Measurements from ENCODE around the gene PFDN4. TPM values are rescaled to one million over a fixed set of nuclear protein-coding genes. Genes with fewer than 3 reads are reported as not detected.
"Not testable (repeated sequence)": the region's sequence is repeated elsewhere in the genome, so short reads cannot be mapped to it uniquely, and the experiment has no call there.

PFDN4 gene
- total RNA-seq, 1 donor from 2014 or later: 28.4 TPM

DNA sequence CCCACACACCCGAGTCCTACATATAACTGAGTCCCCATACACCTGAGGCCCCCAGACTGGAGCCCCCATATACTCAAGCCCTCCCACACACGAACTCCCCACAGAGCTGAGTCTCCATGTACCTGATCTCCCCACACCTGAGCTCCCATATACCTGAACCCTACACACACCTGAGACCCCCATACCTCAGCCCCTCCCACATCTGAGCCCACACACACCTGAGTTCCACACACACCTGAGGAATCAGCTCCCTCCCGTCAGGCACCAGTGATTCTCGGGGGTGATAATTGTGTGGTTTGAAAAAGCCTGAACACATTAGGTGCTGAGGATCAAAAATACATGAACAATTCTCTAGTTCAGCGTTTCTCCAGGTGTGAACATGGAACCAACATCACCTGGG lies 15.4 kb downstream of the PFDN4 start:
- no peak overlapping the region for H3K27ac Mint-ChIP-seq
- no peaks in the 10 kb centered on the region for H3K36me3 Mint-ChIP-seq
- H3K4me1 Mint-ChIP-seq (ENCODE audit: unreplicated experiment): peaks cover 11% of the 10 kb centered on the region
- H3K27me3 Mint-ChIP-seq: no peaks in the 10 kb centered on the region
- no peak for TF ChIP-seq CTCF (conservative IDR thresholded peaks at IDR 0.05)
- no peaks in the 10 kb centered on the region for H3K9me3 Mint-ChIP-seq
- no peak for DNase-seq (ENCODE audit: extremely low spot score, unreplicated experiment)
- H3K4me3 Mint-ChIP-seq: no peak overlapping the region

DNA sequence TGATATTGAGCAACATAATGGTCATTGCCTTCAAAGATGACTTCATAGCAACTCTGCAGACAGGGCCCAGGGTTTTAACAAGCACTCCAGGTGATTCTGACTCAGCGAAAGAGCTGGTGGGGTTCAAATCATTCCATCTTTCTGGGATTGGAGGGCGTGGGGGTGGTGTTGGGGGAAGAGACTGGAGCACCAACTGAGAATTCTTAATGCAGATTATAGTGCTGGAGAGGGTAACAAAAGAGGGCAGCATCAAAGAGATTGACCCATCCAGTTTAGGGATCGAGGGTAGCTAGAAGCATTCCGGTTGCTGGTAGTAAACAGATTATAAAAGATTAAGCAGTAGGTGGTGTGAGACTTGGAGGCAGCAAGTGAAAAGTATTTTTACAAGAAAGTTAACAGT lies 15.9 kb downstream of the PFDN4 start:
- Mint-ChIP-seq H3K27me3 (no peaks in the 10 kb centered on the region), H3K27ac (no peak overlapping the region), H3K4me3 (no peak overlapping the region), H3K9me3 (no peaks in the 10 kb centered on the region), H3K36me3 (no peaks in the 10 kb centered on the region), H3K4me1 (ENCODE audit: unreplicated experiment) (peaks cover 11% of the 10 kb centered on the region)
- DNase-seq (ENCODE audit: extremely low spot score, unreplicated experiment): no peak
- no peak for TF ChIP-seq CTCF (conservative IDR thresholded peaks at IDR 0.05)

- H3K4me1 Mint-ChIP-seq (ENCODE audit: unreplicated experiment): peaks cover 11% of the 10 kb centered on the region
- not testable (repeated sequence) for H3K27ac Mint-ChIP-seq; H3K4me3 Mint-ChIP-seq; H3K36me3 Mint-ChIP-seq; DNase-seq (ENCODE audit: extremely low spot score, unreplicated experiment); H3K27me3 Mint-ChIP-seq; H3K9me3 Mint-ChIP-seq
Measured at GRCh38 chr20:54224642-54225041, 16.8 kb downstream of the PFDN4 start.

- Mint-ChIP-seq H3K36me3 (no peaks in the 10 kb centered on the region), H3K4me1 (ENCODE audit: unreplicated experiment) (peaks cover 6% of the 10 kb centered on the region), H3K4me3 (no peak overlapping the region), H3K27ac (no peak overlapping the region), H3K27me3 (no peaks in the 10 kb centered on the region), H3K9me3 (peaks cover 4% of the 10 kb centered on the region)
- DNase-seq (ENCODE audit: extremely low spot score, unreplicated experiment): no peak
- TF ChIP-seq CTCF (conservative IDR thresholded peaks at IDR 0.05): no peak
Measured at GRCh38 chr20:54227241-54227640, 19.4 kb downstream of the PFDN4 start.

- Mint-ChIP-seq H3K4me3 (no peak overlapping the region), H3K27ac (no peak overlapping the region), H3K36me3 (no peaks in the 10 kb centered on the region), H3K27me3 (no peaks in the 10 kb centered on the region), H3K4me1 (ENCODE audit: unreplicated experiment) (peaks cover 4% of the 10 kb centered on the region), H3K9me3 (peaks cover 4% of the 10 kb centered on the region)
- no peak for DNase-seq (ENCODE audit: extremely low spot score, unreplicated experiment)
- no peak for TF ChIP-seq CTCF (conservative IDR thresholded peaks at IDR 0.05)
Measured at GRCh38 chr20:54227751-54228150, 19.9 kb downstream of the PFDN4 start.

DNA sequence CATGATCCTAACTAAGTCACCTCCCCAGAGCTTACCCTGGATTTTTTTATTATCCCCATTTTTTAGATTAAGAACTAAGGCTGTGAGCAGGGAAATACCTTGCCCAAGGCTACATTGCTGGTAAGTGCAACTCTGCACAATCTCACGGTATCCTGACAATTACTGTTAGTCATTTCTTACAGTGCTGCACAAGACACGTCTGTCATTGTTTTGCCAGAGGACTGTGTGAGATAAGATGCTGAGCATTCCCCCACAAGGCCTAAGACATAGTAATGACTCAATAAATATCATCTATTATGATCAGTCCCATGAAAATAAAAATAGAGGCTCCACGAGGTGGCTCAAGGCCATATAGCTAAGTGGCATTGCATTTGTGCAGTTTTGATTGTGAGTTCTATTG lies 21.0 kb downstream of the PFDN4 start:
- DNase-seq (ENCODE audit: extremely low spot score, unreplicated experiment): no peak
- no peak overlapping the region for H3K27ac Mint-ChIP-seq

More for the DNA sequence above, 21.0 kb downstream of the PFDN4 start:
- H3K36me3 Mint-ChIP-seq: no peaks in the 10 kb centered on the region
- H3K4me1 Mint-ChIP-seq (ENCODE audit: unreplicated experiment): peaks cover 4% of the 10 kb centered on the region
- no peak overlapping the region for H3K4me3 Mint-ChIP-seq
- H3K9me3 Mint-ChIP-seq: peaks cover 4% of the 10 kb centered on the region
- H3K27me3 Mint-ChIP-seq: no peaks in the 10 kb centered on the region
- no peak for TF ChIP-seq CTCF (conservative IDR thresholded peaks at IDR 0.05)
